Measurements from ENCODE around the gene KCNK4. TPM values are rescaled to one million over a fixed set of nuclear protein-coding genes. Genes with fewer than 3 reads are reported as not detected.

KCNK4 gene
- total RNA-seq, 3 donors from 2014 or later: not detected

- Histone ChIP-seq H3K4me3 (no peak overlapping the region), H3K9me3 (no peaks in the 10 kb centered on the region), H3K4me1 (ENCODE audit: low read depth) (peaks cover 10% of the 10 kb centered on the region), H3K36me3 (ENCODE audit: low read depth) (no peaks in the 10 kb centered on the region)
- DNase-seq (no peak), ATAC-seq (no peak)
- intact Hi-C loops (cut with DNase I, micrococcal nuclease): no loop called here
- TF ChIP-seq CTCF (IDR thresholded peaks at IDR 0.05): no peak
Observed at GRCh38 chr11:64263947-64264317, 27.2 kb upstream of the KCNK4 start.

- ATAC-seq (no peak), DNase-seq (peak in 1 of 3 donors; percentile 49)
- Histone ChIP-seq H3K36me3 (ENCODE audit: low read depth) (no peaks in the 10 kb centered on the region), H3K4me3 (no peak overlapping the region), H3K4me1 (ENCODE audit: low read depth) (peaks cover 11% of the 10 kb centered on the region), H3K9me3 (no peaks in the 10 kb centered on the region)
- no peak for TF ChIP-seq CTCF (IDR thresholded peaks at IDR 0.05)
- intact Hi-C loops (cut with DNase I, micrococcal nuclease): no loop called here
Observed at GRCh38 chr11:64264371-64264852, 26.7 kb upstream of the KCNK4 start.

- Histone ChIP-seq H3K4me1 (ENCODE audit: low read depth) (peaks cover 11% of the 10 kb centered on the region), H3K4me3 (no peak overlapping the region), H3K36me3 (ENCODE audit: low read depth) (peaks cover 4% of the 10 kb centered on the region), H3K9me3 (no peaks in the 10 kb centered on the region)
- intact Hi-C loops (cut with DNase I, micrococcal nuclease): no loop called here
- no peak for TF ChIP-seq CTCF (IDR thresholded peaks at IDR 0.05)
- DNase-seq (peak in 1 of 3 donors; percentile 59), ATAC-seq (no peak)
Observed at GRCh38 chr11:64265176-64266160, 25.6 kb upstream of the KCNK4 start.

GRCh38 chr11:64266339-64266738 is 24.8 kb upstream of the KCNK4 start:
- Histone ChIP-seq H3K9me3 (no peaks in the 10 kb centered on the region), H3K4me1 (ENCODE audit: low read depth) (peaks cover 11% of the 10 kb centered on the region), H3K4me3 (no peak overlapping the region), H3K36me3 (ENCODE audit: low read depth) (peaks cover 4% of the 10 kb centered on the region)
- TF ChIP-seq CTCF (IDR thresholded peaks at IDR 0.05): no peak
- intact Hi-C loops (cut with DNase I, micrococcal nuclease): no loop called here
- ATAC-seq (no peak), DNase-seq (peak in 1 of 3 donors; percentile 55)

GRCh38 chr11:64267207-64267945 is 23.7 kb upstream of the KCNK4 start:
- Histone ChIP-seq H3K9me3 (no peaks in the 10 kb centered on the region), H3K36me3 (ENCODE audit: low read depth) (peaks cover 4% of the 10 kb centered on the region), H3K4me1 (ENCODE audit: low read depth) (peaks cover 18% of the 10 kb centered on the region), H3K4me3 (no peak overlapping the region)
- no peak for TF ChIP-seq CTCF (IDR thresholded peaks at IDR 0.05)
- intact Hi-C loops (cut with DNase I, micrococcal nuclease): no loop called here
- DNase-seq (no peak), ATAC-seq (no peak)
